GM19463 (cell line): ENCODE measurements around the gene DHRS2.
"Not testable (repeated sequence)": the region's sequence is repeated elsewhere in the genome, so short reads cannot be mapped to it uniquely, and the experiment has no call there.

Experiments
- ATAC-seq: cut with Tn5 transposase; IDR thresholded peaks from one replicate; pipeline ENCODE4 v1.9.1; 2021; ENCODE audit warnings: mild to moderate bottlenecking, moderate library complexity; ENCODE audit not compliant: unreplicated experiment

DHRS2 gene

DNA sequence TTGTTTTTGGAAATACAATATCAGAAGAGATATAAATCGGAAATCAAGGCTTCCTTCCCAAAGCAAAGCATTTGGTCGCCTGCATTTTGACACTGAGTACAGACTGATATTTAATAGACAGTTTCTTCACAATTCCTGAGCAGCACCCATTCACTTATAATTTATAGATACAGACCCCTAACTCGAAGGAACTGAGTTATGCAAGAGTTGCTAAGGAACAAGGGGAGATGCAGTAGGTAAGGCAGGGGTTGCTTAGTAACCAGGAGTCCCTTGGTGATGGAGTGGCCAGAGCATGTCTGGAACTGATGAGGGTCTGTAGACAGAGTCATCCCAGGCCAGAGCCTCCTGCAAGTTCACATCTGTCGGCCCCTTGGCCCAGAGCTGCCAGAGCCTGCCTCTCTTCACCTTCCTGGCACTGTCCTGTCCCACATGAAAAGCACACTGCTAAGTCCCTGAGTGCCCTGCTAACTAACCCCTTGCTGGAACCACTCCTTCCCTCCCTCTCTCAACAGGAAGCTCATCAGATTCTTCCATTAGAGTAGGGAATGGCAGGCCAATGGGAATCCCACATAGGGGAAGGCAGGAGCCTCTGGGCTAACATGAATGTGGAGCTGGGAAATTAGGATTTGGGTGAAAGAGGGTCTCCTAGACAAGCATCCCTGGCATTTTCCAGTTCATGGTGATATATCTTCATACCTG lies 3.6 kb upstream of the DHRS2 start:
- ATAC-seq, result no peak

DNA sequence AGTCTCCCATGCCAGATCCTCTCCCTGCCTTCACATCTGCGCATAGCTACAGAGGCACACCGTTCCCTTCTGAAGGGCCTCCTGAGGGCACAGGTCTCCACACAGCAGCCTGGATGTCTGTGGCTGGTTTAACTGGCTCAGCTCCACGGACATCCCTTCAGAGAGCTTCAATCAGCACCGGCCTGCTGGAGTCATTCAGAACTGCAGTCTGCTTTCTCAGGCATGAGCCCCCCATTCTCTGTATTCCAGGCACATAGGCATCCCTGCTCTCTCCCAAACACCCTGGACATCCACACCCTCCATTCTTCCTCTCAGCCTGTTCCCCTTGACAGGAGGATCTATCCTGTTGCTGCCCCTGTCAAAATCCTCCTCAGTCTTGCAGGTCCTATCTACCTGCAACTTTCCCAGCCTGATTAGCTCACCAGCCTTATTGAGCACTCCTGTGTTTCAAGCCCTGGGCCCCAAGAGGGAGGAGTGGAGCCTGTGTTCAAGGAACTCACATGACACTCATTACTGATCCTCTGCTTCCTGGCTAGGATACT lies 2.9 kb upstream of the DHRS2 start:
- no peak for ATAC-seq

DNA sequence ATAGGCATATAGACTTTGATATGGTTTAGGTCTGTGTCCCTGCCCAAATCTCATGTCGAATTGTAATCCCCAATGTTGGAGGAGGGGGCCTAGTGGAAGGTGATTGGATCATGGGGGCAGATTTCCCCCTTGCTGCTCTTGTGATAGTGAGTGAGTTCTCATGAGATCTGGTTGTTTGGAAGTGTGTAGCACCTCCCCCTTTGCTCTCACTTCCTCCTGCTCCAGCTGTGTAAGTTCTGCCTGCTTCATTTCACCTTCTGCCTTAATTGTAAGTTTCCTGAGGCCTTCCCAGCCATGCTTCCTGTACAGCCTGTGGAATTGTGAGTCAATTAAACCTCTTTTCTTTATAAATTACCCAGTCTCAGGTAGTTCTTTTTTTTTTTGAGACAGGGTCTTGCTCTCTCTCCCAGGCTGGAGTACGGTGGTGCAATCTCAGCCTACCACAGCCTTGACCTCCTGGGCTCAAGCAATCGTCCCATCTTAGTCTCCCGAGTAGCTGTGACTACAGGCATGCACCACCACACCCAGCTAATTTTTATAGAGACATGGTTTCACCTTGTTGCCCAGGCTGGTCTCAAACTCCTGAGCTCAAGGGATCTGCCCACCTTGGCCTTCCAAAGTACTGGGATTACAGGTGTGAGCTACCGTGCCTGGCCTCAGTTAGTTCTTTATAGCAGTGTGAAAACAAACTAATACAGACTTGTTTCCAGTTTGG lies 1.3 kb upstream of the DHRS2 start:
- ATAC-seq, result not testable (repeated sequence)

- not testable (repeated sequence) for ATAC-seq
Measured at GRCh38 chr14:23637312-23637654, 1.1 kb downstream of the DHRS2 start.

GRCh38 chr14:23637655-23638413 lies 1.7 kb downstream of the DHRS2 start:
- ATAC-seq, result not testable (repeated sequence)

GRCh38 chr14:23638414-23639047 lies 2.4 kb downstream of the DHRS2 start:
- ATAC-seq, result no peak

GRCh38 chr14:23639048-23639890 lies 3.1 kb downstream of the DHRS2 start:
- ATAC-seq, result no peak

- ATAC-seq, result no peak
Measured at GRCh38 chr14:23639891-23640523, 3.8 kb downstream of the DHRS2 start.

GRCh38 chr14:23640524-23641141 lies 4.5 kb downstream of the DHRS2 start:
- ATAC-seq, result no peak

GRCh38 chr14:23641180-23641914 lies 5.2 kb downstream of the DHRS2 start:
- ATAC-seq, result no peak

GRCh38 chr14:23641915-23642588 lies 5.9 kb downstream of the DHRS2 start:
- ATAC-seq, result no peak

- no peak for ATAC-seq
Measured at GRCh38 chr14:23643533-23644194, 7.5 kb downstream of the DHRS2 start.

DNA sequence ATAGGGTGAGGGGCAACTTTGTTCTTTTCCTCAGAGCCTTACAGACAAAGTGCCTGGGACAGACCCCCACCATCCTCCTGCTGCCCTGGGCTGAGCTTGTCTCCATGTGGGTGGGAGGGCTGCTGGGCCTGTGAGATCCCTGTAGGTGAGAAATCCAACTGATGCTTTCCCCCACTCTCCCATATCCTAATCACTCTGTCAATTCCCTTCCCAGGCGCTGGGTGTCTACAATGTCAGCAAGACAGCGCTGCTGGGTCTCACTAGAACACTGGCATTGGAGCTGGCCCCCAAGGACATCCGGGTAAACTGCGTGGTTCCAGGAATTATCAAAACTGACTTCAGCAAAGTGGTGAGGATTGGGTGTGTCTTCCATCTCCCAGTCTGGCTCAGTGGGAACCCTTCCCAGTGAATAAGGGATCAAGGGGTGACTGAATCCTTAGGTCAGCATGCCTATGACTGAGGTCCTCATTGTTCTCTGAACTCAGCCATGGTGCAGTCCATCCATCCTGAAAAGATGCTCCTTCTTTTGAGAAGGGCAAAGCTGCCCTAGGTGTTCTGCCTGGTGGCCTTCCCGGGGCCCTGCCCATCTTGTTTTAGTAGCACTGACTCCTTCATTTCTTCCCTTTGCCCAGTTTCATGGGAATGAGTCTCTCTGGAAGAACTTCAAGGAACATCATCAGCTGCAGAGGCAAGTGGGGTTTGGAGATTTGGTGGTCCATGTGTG lies 8.2 kb downstream of the DHRS2 start:
- no peak for ATAC-seq

GRCh38 chr14:23644919-23645336 lies 8.8 kb downstream of the DHRS2 start:
- no peak for ATAC-seq

GRCh38 chr14:23645504-23645811 lies 9.3 kb downstream of the DHRS2 start:
- ATAC-seq, result no peak

DNA sequence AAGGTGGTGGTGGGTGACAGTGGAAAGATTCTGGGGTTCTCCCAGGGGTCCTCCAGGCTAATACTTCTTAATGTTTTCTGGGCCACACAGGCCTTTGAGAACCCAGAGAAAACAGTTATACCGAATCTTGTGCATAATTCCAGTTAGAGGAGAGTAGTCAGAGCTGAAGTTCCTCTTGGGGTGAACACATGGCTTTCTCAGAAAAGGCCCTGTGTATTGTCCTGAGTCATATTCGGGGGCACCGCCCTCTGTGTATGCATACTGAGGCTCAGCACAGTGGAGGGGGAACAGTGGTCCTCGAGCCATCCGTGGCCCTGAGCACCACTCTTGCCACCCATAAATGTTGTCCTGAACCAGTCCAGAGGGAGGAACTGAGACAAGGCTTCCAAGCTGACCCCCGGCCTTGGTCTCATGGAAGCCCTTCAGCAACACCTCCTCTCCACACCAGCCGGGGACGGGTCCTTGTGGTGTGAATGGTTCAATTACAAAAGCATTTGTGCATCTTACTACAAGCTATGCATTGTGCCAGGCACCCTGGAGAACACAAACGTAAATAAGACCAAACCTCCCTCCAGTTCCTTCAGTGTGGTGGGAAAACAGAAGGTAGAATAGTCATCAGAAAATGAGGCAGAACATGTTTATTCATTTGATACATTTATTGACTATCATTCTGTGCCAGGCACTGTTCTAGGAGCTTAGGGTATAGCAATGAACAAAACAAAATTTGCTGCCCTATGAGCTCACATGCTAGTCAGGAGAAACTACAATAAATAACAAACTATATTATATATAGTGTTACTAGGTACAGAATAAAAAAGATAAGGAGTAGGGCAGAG lies 9.9 kb downstream of the DHRS2 start:
- ATAC-seq, result no peak
